Measurements from ENCODE around the gene HMCN1.

HMCN1 gene

GRCh38 chr1:186022184-186022583 lies 288.0 kb downstream of the HMCN1 start:
- Histone ChIP-seq H3K4me3 (ENCODE audit: low read depth, low read length) (no peak overlapping the region), H3K27ac (ENCODE audit: low read depth, low read length) (no peak overlapping the region), H3K9ac (ENCODE audit: low read depth, low read length) (no peak overlapping the region), H3K9me3 (ENCODE audit: control insufficient read depth, insufficient read depth, low read length) (no peaks in the 10 kb centered on the region), H3K36me3 (ENCODE audit: control insufficient read depth, insufficient read depth, low read length) (no peaks in the 10 kb centered on the region), H3K4me1 (ENCODE audit: control insufficient read depth, insufficient read depth, low read length) (no peaks in the 10 kb centered on the region), H3K27me3 (ENCODE audit: control insufficient read depth, insufficient read depth, low read length) (no peaks in the 10 kb centered on the region)

- Histone ChIP-seq H3K36me3 (ENCODE audit: control insufficient read depth, insufficient read depth, low read length) (no peaks in the 10 kb centered on the region), H3K9me3 (ENCODE audit: control insufficient read depth, insufficient read depth, low read length) (no peaks in the 10 kb centered on the region), H3K4me1 (ENCODE audit: control insufficient read depth, insufficient read depth, low read length) (no peaks in the 10 kb centered on the region), H3K9ac (ENCODE audit: low read depth, low read length) (no peak overlapping the region), H3K27ac (ENCODE audit: low read depth, low read length) (no peak overlapping the region), H3K4me3 (ENCODE audit: low read depth, low read length) (no peak overlapping the region), H3K27me3 (ENCODE audit: control insufficient read depth, insufficient read depth, low read length) (no peaks in the 10 kb centered on the region)
Measured at GRCh38 chr1:186026946-186027345, 292.8 kb downstream of the HMCN1 start.

GRCh38 chr1:186027621-186028020 lies 293.4 kb downstream of the HMCN1 start:
- no peak overlapping the region for H3K27ac ChIP-seq (ENCODE audit: low read depth, low read length)
- H3K27me3 ChIP-seq (ENCODE audit: control insufficient read depth, insufficient read depth, low read length), result no peaks in the 10 kb centered on the region
- H3K9me3 ChIP-seq (ENCODE audit: control insufficient read depth, insufficient read depth, low read length), result no peaks in the 10 kb centered on the region
- H3K9ac ChIP-seq (ENCODE audit: low read depth, low read length), result no peak overlapping the region
- no peak overlapping the region for H3K4me3 ChIP-seq (ENCODE audit: low read depth, low read length)
- H3K36me3 ChIP-seq (ENCODE audit: control insufficient read depth, insufficient read depth, low read length), result no peaks in the 10 kb centered on the region
- H3K4me1 ChIP-seq (ENCODE audit: control insufficient read depth, insufficient read depth, low read length), result no peaks in the 10 kb centered on the region

GRCh38 chr1:186030453-186030852 lies 296.3 kb downstream of the HMCN1 start:
- Histone ChIP-seq H3K9me3 (ENCODE audit: control insufficient read depth, insufficient read depth, low read length) (no peaks in the 10 kb centered on the region), H3K27ac (ENCODE audit: low read depth, low read length) (no peak overlapping the region), H3K4me3 (ENCODE audit: low read depth, low read length) (no peak overlapping the region), H3K9ac (ENCODE audit: low read depth, low read length) (no peak overlapping the region), H3K36me3 (ENCODE audit: control insufficient read depth, insufficient read depth, low read length) (no peaks in the 10 kb centered on the region), H3K4me1 (ENCODE audit: control insufficient read depth, insufficient read depth, low read length) (no peaks in the 10 kb centered on the region), H3K27me3 (ENCODE audit: control insufficient read depth, insufficient read depth, low read length) (no peaks in the 10 kb centered on the region)

GRCh38 chr1:186033847-186034271 lies 299.7 kb downstream of the HMCN1 start:
- Histone ChIP-seq H3K27ac (ENCODE audit: low read depth, low read length) (no peak overlapping the region), H3K9me3 (ENCODE audit: control insufficient read depth, insufficient read depth, low read length) (no peaks in the 10 kb centered on the region), H3K4me1 (ENCODE audit: control insufficient read depth, insufficient read depth, low read length) (no peaks in the 10 kb centered on the region), H3K9ac (ENCODE audit: low read depth, low read length) (no peak overlapping the region), H3K36me3 (ENCODE audit: control insufficient read depth, insufficient read depth, low read length) (no peaks in the 10 kb centered on the region), H3K27me3 (ENCODE audit: control insufficient read depth, insufficient read depth, low read length) (no peaks in the 10 kb centered on the region), H3K4me3 (ENCODE audit: low read depth, low read length) (no peak overlapping the region)

GRCh38 chr1:186042230-186042629 lies 308.0 kb downstream of the HMCN1 start:
- Histone ChIP-seq H3K9ac (ENCODE audit: low read depth, low read length) (no peak overlapping the region), H3K27me3 (ENCODE audit: control insufficient read depth, insufficient read depth, low read length) (no peaks in the 10 kb centered on the region), H3K27ac (ENCODE audit: low read depth, low read length) (no peak overlapping the region), H3K4me3 (ENCODE audit: low read depth, low read length) (no peak overlapping the region), H3K9me3 (ENCODE audit: control insufficient read depth, insufficient read depth, low read length) (no peaks in the 10 kb centered on the region), H3K4me1 (ENCODE audit: control insufficient read depth, insufficient read depth, low read length) (no peaks in the 10 kb centered on the region), H3K36me3 (ENCODE audit: control insufficient read depth, insufficient read depth, low read length) (no peaks in the 10 kb centered on the region)

- no peak overlapping the region for H3K9ac ChIP-seq (ENCODE audit: low read depth, low read length)
- H3K9me3 ChIP-seq (ENCODE audit: control insufficient read depth, insufficient read depth, low read length), result no peaks in the 10 kb centered on the region
- H3K27ac ChIP-seq (ENCODE audit: low read depth, low read length), result no peak overlapping the region
- no peaks in the 10 kb centered on the region for H3K36me3 ChIP-seq (ENCODE audit: control insufficient read depth, insufficient read depth, low read length)
- no peaks in the 10 kb centered on the region for H3K4me1 ChIP-seq (ENCODE audit: control insufficient read depth, insufficient read depth, low read length)
- no peak overlapping the region for H3K4me3 ChIP-seq (ENCODE audit: low read depth, low read length)
- H3K27me3 ChIP-seq (ENCODE audit: control insufficient read depth, insufficient read depth, low read length), result no peaks in the 10 kb centered on the region
Measured at GRCh38 chr1:186043296-186043695, 309.1 kb downstream of the HMCN1 start.

GRCh38 chr1:186044079-186044685 lies 310.0 kb downstream of the HMCN1 start:
- Histone ChIP-seq H3K27me3 (ENCODE audit: control insufficient read depth, insufficient read depth, low read length) (no peaks in the 10 kb centered on the region), H3K4me1 (ENCODE audit: control insufficient read depth, insufficient read depth, low read length) (no peaks in the 10 kb centered on the region), H3K27ac (ENCODE audit: low read depth, low read length) (no peak overlapping the region), H3K9me3 (ENCODE audit: control insufficient read depth, insufficient read depth, low read length) (no peaks in the 10 kb centered on the region), H3K36me3 (ENCODE audit: control insufficient read depth, insufficient read depth, low read length) (no peaks in the 10 kb centered on the region), H3K9ac (ENCODE audit: low read depth, low read length) (no peak overlapping the region), H3K4me3 (ENCODE audit: low read depth, low read length) (no peak overlapping the region)

- Histone ChIP-seq H3K36me3 (ENCODE audit: control insufficient read depth, insufficient read depth, low read length) (no peaks in the 10 kb centered on the region), H3K9ac (ENCODE audit: low read depth, low read length) (no peak overlapping the region), H3K9me3 (ENCODE audit: control insufficient read depth, insufficient read depth, low read length) (no peaks in the 10 kb centered on the region), H3K4me3 (ENCODE audit: low read depth, low read length) (no peak overlapping the region), H3K27me3 (ENCODE audit: control insufficient read depth, insufficient read depth, low read length) (no peaks in the 10 kb centered on the region), H3K4me1 (ENCODE audit: control insufficient read depth, insufficient read depth, low read length) (no peaks in the 10 kb centered on the region), H3K27ac (ENCODE audit: low read depth, low read length) (no peak overlapping the region)
Measured at GRCh38 chr1:186046437-186047211, 312.4 kb downstream of the HMCN1 start.

- no peak overlapping the region for H3K27ac ChIP-seq (ENCODE audit: low read depth, low read length)
- no peaks in the 10 kb centered on the region for H3K36me3 ChIP-seq (ENCODE audit: control insufficient read depth, insufficient read depth, low read length)
- H3K4me1 ChIP-seq (ENCODE audit: control insufficient read depth, insufficient read depth, low read length), result no peaks in the 10 kb centered on the region
- H3K4me3 ChIP-seq (ENCODE audit: low read depth, low read length), result no peak overlapping the region
- no peaks in the 10 kb centered on the region for H3K27me3 ChIP-seq (ENCODE audit: control insufficient read depth, insufficient read depth, low read length)
- H3K9ac ChIP-seq (ENCODE audit: low read depth, low read length), result no peak overlapping the region
- H3K9me3 ChIP-seq (ENCODE audit: control insufficient read depth, insufficient read depth, low read length), result no peaks in the 10 kb centered on the region
Measured at GRCh38 chr1:186050360-186050759, 316.2 kb downstream of the HMCN1 start.

- Histone ChIP-seq H3K4me3 (ENCODE audit: low read depth, low read length) (no peak overlapping the region), H3K9me3 (ENCODE audit: control insufficient read depth, insufficient read depth, low read length) (no peaks in the 10 kb centered on the region), H3K9ac (ENCODE audit: low read depth, low read length) (no peak overlapping the region), H3K36me3 (ENCODE audit: control insufficient read depth, insufficient read depth, low read length) (no peaks in the 10 kb centered on the region), H3K4me1 (ENCODE audit: control insufficient read depth, insufficient read depth, low read length) (no peaks in the 10 kb centered on the region), H3K27ac (ENCODE audit: low read depth, low read length) (no peak overlapping the region), H3K27me3 (ENCODE audit: control insufficient read depth, insufficient read depth, low read length) (no peaks in the 10 kb centered on the region)
Measured at GRCh38 chr1:186054003-186054402, 319.8 kb downstream of the HMCN1 start.

Data from HUES48 (cell line).